Measurements from ENCODE around the gene RFNG. TPM values are rescaled to one million over a fixed set of nuclear protein-coding genes. Genes with fewer than 3 reads are reported as not detected.

Gene RFNG
- total and polyA plus RNA-seq, 2 of the 13 experiments (the other 11 are each of a cell fraction or from before 2014, with no cell fraction given) = 61.4 to 64.0 TPM

DNA sequence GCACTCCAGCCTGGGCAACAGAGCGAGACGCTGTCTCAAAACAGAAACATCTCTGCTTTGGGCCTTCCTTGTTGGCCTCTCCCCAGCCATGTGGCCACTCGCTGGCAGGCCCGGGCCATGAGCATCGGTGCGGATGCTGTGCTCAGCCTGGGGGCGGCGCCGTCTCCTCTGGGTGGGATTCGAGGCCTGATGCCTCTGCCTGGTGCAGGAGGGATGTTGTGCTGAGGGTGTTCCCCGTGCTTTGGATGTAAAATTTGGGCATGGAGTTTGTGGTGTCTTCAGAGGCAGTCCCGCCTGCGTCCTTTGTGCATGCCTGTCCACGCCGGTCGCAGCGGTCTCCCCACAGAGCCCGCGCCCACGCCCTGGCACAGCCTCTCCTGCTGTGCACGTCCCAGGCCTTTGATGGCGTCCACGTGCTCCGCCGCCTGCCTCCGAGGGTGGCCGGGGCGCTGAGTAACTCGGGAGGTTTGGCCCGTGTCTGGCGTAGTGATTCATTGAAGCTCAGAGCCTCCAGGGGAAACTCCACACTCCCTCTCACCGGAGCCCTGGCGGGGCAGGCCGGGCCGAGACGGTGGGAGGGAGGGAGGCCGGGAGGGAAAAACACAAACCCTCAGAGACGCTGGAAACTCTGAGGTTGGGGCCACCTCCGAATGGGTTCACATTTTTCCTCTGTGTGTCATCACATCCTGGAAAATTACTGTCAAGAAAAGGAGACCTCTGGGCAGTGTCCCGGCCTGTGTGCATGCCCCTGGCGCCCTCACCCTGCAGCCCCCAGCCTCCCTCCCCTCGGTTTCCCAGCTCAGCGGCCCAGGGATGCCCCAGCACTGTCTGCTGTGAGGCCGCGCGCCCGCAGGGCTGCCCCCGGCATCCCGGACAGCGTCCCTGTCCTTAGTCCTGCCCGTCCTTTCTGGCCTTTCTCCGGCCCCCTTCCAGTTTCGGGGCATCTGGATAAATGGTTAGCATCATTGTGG, 47.9 kb downstream of the RFNG start (continued):
- TF ChIP-seq, protein P1, sequence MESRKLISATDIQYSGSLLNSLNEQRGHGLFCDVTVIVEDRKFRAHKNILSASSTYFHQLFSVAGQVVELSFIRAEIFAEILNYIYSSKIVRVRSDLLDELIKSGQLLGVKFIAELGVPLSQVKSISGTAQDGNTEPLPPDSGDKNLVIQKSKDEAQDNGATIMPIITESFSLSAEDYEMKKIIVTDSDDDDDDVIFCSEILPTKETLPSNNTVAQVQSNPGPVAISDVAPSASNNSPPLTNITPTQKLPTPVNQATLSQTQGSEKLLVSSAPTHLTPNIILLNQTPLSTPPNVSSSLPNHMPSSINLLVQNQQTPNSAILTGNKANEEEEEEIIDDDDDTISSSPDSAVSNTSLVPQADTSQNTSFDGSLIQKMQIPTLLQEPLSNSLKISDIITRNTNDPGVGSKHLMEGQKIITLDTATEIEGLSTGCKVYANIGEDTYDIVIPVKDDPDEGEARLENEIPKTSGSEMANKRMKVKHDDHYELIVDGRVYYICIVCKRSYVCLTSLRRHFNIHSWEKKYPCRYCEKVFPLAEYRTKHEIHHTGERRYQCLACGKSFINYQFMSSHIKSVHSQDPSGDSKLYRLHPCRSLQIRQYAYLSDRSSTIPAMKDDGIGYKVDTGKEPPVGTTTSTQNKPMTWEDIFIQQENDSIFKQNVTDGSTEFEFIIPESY (CRISPR knock-in tag; IDR thresholded peaks at IDR 0.05) = peak; percentile 97
- TF ChIP-seq NFE2L2 (IDR thresholded peaks at IDR 0.05; ENCODE audit: low read length) (no peak), MXD1 (CRISPR knock-in tag; IDR thresholded peaks at IDR 0.05) (peak; percentile 81; the same call in 1 of the 2 replicates), ZNF512 (CRISPR knock-in tag; IDR thresholded peaks at IDR 0.05) (0 out of 2 replicates have a peak, but pooled peaks have one; percentile 70), ZFYVE20 (CRISPR knock-in tag; IDR thresholded peaks at IDR 0.05; ENCODE audit: borderline replicate concordance, low read depth) (no peak), POLR2AphosphoS2 (IDR thresholded peaks at IDR 0.05; ENCODE audit: low read depth, low read length) (no peak), JUND (CRISPR knock-in tag; IDR thresholded peaks at IDR 0.05) (peak; percentile 81; the same call in 1 of the 2 replicates), NFYB (CRISPR knock-in tag; IDR thresholded peaks at IDR 0.05) (no peak), ZNF615 (CRISPR knock-in tag; IDR thresholded peaks at IDR 0.05; ENCODE audit: borderline replicate concordance) (peak; percentile 93), KAT7 (CRISPR knock-in tag; IDR thresholded peaks at IDR 0.05; ENCODE audit: borderline replicate concordance) (peak; percentile 90; the same call in 1 of the 2 replicates), TEAD3 (CRISPR knock-in tag; optimal IDR thresholded peaks at IDR 0.05; ENCODE audit: borderline replicate concordance) (peak; percentile 91), U2AF1 (optimal IDR thresholded peaks at IDR 0.05; ENCODE audit: low read depth, low read length) (peak; percentile 70), ZNF841 (CRISPR knock-in tag; IDR thresholded peaks at IDR 0.05; ENCODE audit: borderline replicate concordance) (no peak), ZNF660 (CRISPR knock-in tag; IDR thresholded peaks at IDR 0.05; ENCODE audit: borderline replicate concordance, low read depth) (peak; percentile 81; the same call in 1 of the 2 replicates), ZNF569 (CRISPR knock-in tag; IDR thresholded peaks at IDR 0.05; ENCODE audit: borderline replicate concordance) (no peak), ZZZ3 (CRISPR knock-in tag; IDR thresholded peaks at IDR 0.05; ENCODE audit: borderline replicate concordance) (no peak)
- TF ChIP-seq, protein P2, sequence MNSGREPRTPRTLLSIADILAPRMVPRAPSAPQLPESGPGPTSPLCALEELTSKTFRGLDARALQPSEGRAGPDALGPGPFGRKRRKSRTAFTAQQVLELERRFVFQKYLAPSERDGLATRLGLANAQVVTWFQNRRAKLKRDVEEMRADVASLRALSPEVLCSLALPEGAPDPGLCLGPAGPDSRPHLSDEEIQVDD (CRISPR knock-in tag; IDR thresholded peaks at IDR 0.05; ENCODE audit: borderline replicate concordance) = peak; percentile 51; the same call in 1 of the 2 replicates
- TF ChIP-seq, protein P3, sequence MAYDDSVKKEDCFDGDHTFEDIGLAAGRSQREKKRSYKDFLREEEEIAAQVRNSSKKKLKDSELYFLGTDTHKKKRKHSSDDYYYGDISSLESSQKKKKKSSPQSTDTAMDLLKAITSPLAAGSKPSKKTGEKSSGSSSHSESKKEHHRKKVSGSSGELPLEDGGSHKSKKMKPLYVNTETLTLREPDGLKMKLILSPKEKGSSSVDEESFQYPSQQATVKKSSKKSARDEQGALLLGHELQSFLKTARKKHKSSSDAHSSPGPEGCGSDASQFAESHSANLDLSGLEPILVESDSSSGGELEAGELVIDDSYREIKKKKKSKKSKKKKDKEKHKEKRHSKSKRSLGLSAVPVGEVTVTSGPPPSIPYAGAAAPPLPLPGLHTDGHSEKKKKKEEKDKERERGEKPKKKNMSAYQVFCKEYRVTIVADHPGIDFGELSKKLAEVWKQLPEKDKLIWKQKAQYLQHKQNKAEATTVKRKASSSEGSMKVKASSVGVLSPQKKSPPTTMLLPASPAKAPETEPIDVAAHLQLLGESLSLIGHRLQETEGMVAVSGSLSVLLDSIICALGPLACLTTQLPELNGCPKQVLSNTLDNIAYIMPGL (CRISPR knock-in tag; IDR thresholded peaks at IDR 0.05; ENCODE audit: borderline replicate concordance in 1 of 2, low read depth in 1 of 2) = peak; percentile 32 to 59; a peak in 3 of 4 replicates
